Thymus (tissue), 14 donors: ENCODE measurements around the gene MRNIP. TPM values are rescaled to one million over a fixed set of nuclear protein-coding genes. Genes with fewer than 3 reads are reported as not detected.
A peak's percentile ranks its signal among the peaks of the same experiment; 100 is the strongest.

Experiments
- DNase-seq, 9 donors: peaks; one replicate each; pipeline ENCODE4 v3.0.0-alpha.2; 2013; ENCODE audit warnings: low spot score in 9 of 9, low read depth in 6 of 9, missing footprints in 1 of 9
- H3K27ac ChIP-seq, 2 donors: one replicate each; pipeline ENCODE4 v1.5.1; 2013; ENCODE audit warnings: control low read depth in 1 of 2, low read depth in 1 of 2, low read length in 1 of 2, mild to moderate bottlenecking in 1 of 2, moderate library complexity in 1 of 2
- H3K27me3 ChIP-seq, 2 donors: one replicate each; pipeline ENCODE4 v1.5.1; 2013; ENCODE audit warnings: low read length in 1 of 2; ENCODE audit not compliant: control insufficient read depth in 2 of 2, insufficient read depth in 1 of 2
- H3K36me3 ChIP-seq, 2 donors: one replicate each; pipeline ENCODE4 v1.5.1; 2013; ENCODE audit warnings: low read length in 1 of 2, mild to moderate bottlenecking in 1 of 2, moderate library complexity in 1 of 2; ENCODE audit not compliant: control insufficient read depth in 2 of 2, insufficient read depth in 2 of 2
- H3K4me1 ChIP-seq, 2 donors: one replicate each; pipeline ENCODE4 v1.5.1; 2013; ENCODE audit warnings: low read length in 2 of 2; ENCODE audit not compliant: control insufficient read depth in 2 of 2, insufficient read depth in 2 of 2
- H3K4me3 ChIP-seq, 2 donors: one replicate each; pipeline ENCODE4 v1.5.1; 2013; ENCODE audit warnings: low read length in 2 of 2, control low read depth in 1 of 2, mild to moderate bottlenecking in 1 of 2
- H3K9me3 ChIP-seq, 2 donors: one replicate each; pipeline ENCODE4 v1.5.1; 2013; ENCODE audit warnings: low read length in 1 of 2, mild to moderate bottlenecking in 1 of 2; ENCODE audit not compliant: control insufficient read depth in 2 of 2, insufficient read depth in 1 of 2
- WGBS: extraction: QIAGEN DNeasy Blood & Tissue Kit; methylation state at CpG from one replicate; pipeline ENCODE4 v1.1.7; 2013; 5-methylcytosine and 5-hydroxymethylcytosine counted together
- long read RNA-seq, 10 donors: transcript quantifications; one replicate each; lab custom pipeline, GENCODE V29; 2026
- polyA plus RNA-seq: library from polyadenylated mRNA; stranded (reverse); fragments of 200-250 nt; gene quantifications from one replicate; pipeline ENCODE4 v1.2.3, GENCODE V29; 2013
- total RNA-seq: library from RNA; stranded (reverse); fragments of 120-200 nt; gene quantifications from one replicate; pipeline ENCODE4 v1.2.4, GENCODE V29; 2013
- donor health status: healthy.

Gene MRNIP
- 10.2 TPM for total RNA-seq
- polyA plus RNA-seq, result 43.9 TPM
- long read RNA-seq, donor 1, partial matches to known transcripts, result 0 of 1 reads
- long read RNA-seq, donor 1, other reads (novel, unspliced or antisense), result 0 of 1 reads
- long read RNA-seq, donor 2, result 0 reads
- long read RNA-seq, donor 3, full-length matches to known transcripts, result 6 of 6 reads
- long read RNA-seq, donor 3, partial matches to known transcripts, result 0 of 6 reads
- long read RNA-seq, donor 3, other reads (novel, unspliced or antisense), result 0 of 6 reads
- long read RNA-seq, donor 4, partial matches to known transcripts, result 0 of 2 reads
- long read RNA-seq, donor 4, other reads (novel, unspliced or antisense), result 0 of 2 reads
- long read RNA-seq, donor 5, full-length matches to known transcripts, result 5 of 5 reads
- long read RNA-seq, donor 5, partial matches to known transcripts, result 0 of 5 reads
- long read RNA-seq, donor 5, other reads (novel, unspliced or antisense), result 0 of 5 reads
- long read RNA-seq, donor 6, partial matches to known transcripts, result 0 of 2 reads
- long read RNA-seq, donor 6, other reads (novel, unspliced or antisense), result 0 of 2 reads
- long read RNA-seq, donor 7, partial matches to known transcripts, result 0 of 1 reads
- long read RNA-seq, donor 7, other reads (novel, unspliced or antisense), result 0 of 1 reads
- long read RNA-seq, donor 8, partial matches to known transcripts, result 0 of 1 reads
- long read RNA-seq, donor 8, other reads (novel, unspliced or antisense), result 0 of 1 reads
- long read RNA-seq, donor 9, partial matches to known transcripts, result 272 of 317 reads
- long read RNA-seq, donor 9, other reads (novel, unspliced or antisense), result 42 of 317 reads
- long read RNA-seq, donor 10, partial matches to known transcripts, result 0 of 5 reads
- long read RNA-seq, donor 10, other reads (novel, unspliced or antisense), result 0 of 5 reads

GRCh38 chr5:179858586-179859427 lies at the start of gene MRNIP:
Gene MRNIP, minus strand, starts transcription at chr5:179858817. Its CDS starts 21 bp downstream, at chr5:179858796.
- Histone ChIP-seq H3K4me3 (peak within 1 kb of the TSS; percentile 64 to 79), H3K9me3 (no peaks in the 10 kb centered on the region), H3K27ac (peak within 1 kb of the TSS; percentile 67 to 82), H3K36me3 (peaks cover 14% of the 10 kb centered on the region in 2 donors), H3K4me1 (peaks cover 3 to 7% of the 10 kb centered on the region in 2 donors), H3K27me3 (peaks cover 0 to 12% of the 10 kb centered on the region in 2 donors)
- DNase-seq, result peak; percentile 64 to 93 (median 79)
- WGBS, result under 1% methylated on average over 90 of the region's 90 CpGs

- Histone ChIP-seq H3K27me3 (peaks cover 0 to 4% of the 10 kb centered on the region in 2 donors), H3K4me1 (peaks cover 7 to 17% of the 10 kb centered on the region in 2 donors), H3K36me3 (peaks cover 8 to 10% of the 10 kb centered on the region in 2 donors), H3K4me3 (peak within 1 kb of the TSS; percentile 53 to 73), H3K27ac (peak within 1 kb of the TSS in 1 of 2 donors; percentile 74), H3K9me3 (no peaks in the 10 kb centered on the region)
- DNase-seq, result peak in 7 of 9 donors; percentile 44 to 82 (median 61)
- WGBS, result 2% methylated on average over 105 of the region's 105 CpGs
Observed at GRCh38 chr5:179907556-179908324, 49.1 kb upstream of the MRNIP start, which contains the start of gene TBC1D9B. Gene TBC1D9B, minus strand, starts transcription at chr5:179907897. Its CDS starts 76 bp downstream, at chr5:179907821.

- 20% methylated on average over 50 of the region's 50 CpGs for WGBS
- Histone ChIP-seq H3K4me3 (peak overlapping the region; percentile 53 to 73), H3K9me3 (no peaks in the 10 kb centered on the region), H3K36me3 (peaks cover 8 to 17% of the 10 kb centered on the region in 2 donors), H3K27me3 (peaks cover 0 to 4% of the 10 kb centered on the region in 2 donors), H3K27ac (peak overlapping the region in 1 of 2 donors; percentile 71), H3K4me1 (peaks cover 7 to 17% of the 10 kb centered on the region in 2 donors)
- peak in 5 of 9 donors; percentile 7 to 52 (median 26) for DNase-seq
Observed at GRCh38 chr5:179906795-179907555, 48.4 kb upstream of the MRNIP start.

- peaks cover 8 to 19% of the 10 kb centered on the region in 2 donors for H3K36me3 ChIP-seq
- WGBS, result 69% methylated on average over 24 of the region's 24 CpGs
- H3K4me1 ChIP-seq, result peaks cover 7 to 17% of the 10 kb centered on the region in 2 donors
- peaks cover 0 to 4% of the 10 kb centered on the region in 2 donors for H3K27me3 ChIP-seq
- no peak overlapping the region for H3K27ac ChIP-seq
- no peaks in the 10 kb centered on the region for H3K9me3 ChIP-seq
- H3K4me3 ChIP-seq, result peak overlapping the region; percentile 53 to 73
- DNase-seq, result peak in 6 of 9 donors; percentile 12 to 65 (median 36)
Observed at GRCh38 chr5:179906294-179906794, 47.7 kb upstream of the MRNIP start.

- H3K4me3 ChIP-seq, result no peak overlapping the region
- H3K27me3 ChIP-seq, result peaks cover 0 to 4% of the 10 kb centered on the region in 2 donors
- no peak for DNase-seq
- H3K4me1 ChIP-seq, result peaks cover 7 to 17% of the 10 kb centered on the region in 2 donors
- peaks cover 11 to 19% of the 10 kb centered on the region in 2 donors for H3K36me3 ChIP-seq
- H3K27ac ChIP-seq, result no peak overlapping the region
- no peaks in the 10 kb centered on the region for H3K9me3 ChIP-seq
- WGBS, result 93% methylated on average over 8 of the region's 8 CpGs
Observed at GRCh38 chr5:179905161-179905560, 46.5 kb upstream of the MRNIP start.

GRCh38 chr5:179904463-179905160 lies 46.0 kb upstream of the MRNIP start:
- H3K4me1 ChIP-seq, result peaks cover 7 to 17% of the 10 kb centered on the region in 2 donors
- WGBS, result 99% methylated on average over 25 of the region's 25 CpGs
- H3K27ac ChIP-seq, result no peak overlapping the region
- H3K9me3 ChIP-seq, result no peaks in the 10 kb centered on the region
- no peak for DNase-seq
- peaks cover 15 to 19% of the 10 kb centered on the region in 2 donors for H3K36me3 ChIP-seq
- peaks cover 0 to 4% of the 10 kb centered on the region in 2 donors for H3K27me3 ChIP-seq
- H3K4me3 ChIP-seq, result no peak overlapping the region

- DNase-seq, result no peak
- no peaks in the 10 kb centered on the region for H3K9me3 ChIP-seq
- no peak overlapping the region for H3K4me3 ChIP-seq
- H3K27me3 ChIP-seq, result peaks cover 0 to 4% of the 10 kb centered on the region in 2 donors
- 99% methylated on average over 7 of the region's 7 CpGs for WGBS
- no peak overlapping the region for H3K27ac ChIP-seq
- peaks cover 20 to 28% of the 10 kb centered on the region in 2 donors for H3K36me3 ChIP-seq
- peaks cover 7 to 13% of the 10 kb centered on the region in 2 donors for H3K4me1 ChIP-seq
Observed at GRCh38 chr5:179902763-179903158, 44.1 kb upstream of the MRNIP start.
